Testis (tissue), 3 donors: Measurements from ENCODE around the gene CSRNP3. TPM values are rescaled to one million over a fixed set of nuclear protein-coding genes. Genes with fewer than 3 reads are reported as not detected.

Experiments used
- DNase-seq: peaks from one replicate; pipeline ENCODE4 v3.0.0-alpha.2; 2019
- H3K27ac ChIP-seq, 2 donors: fragments of 200-600 bp; sonication (generic); one replicate each; pipeline ENCODE4 v1.5.1; 2019
- H3K27me3 ChIP-seq: fragments of 200-600 bp; sonication (generic); one replicate; pipeline ENCODE4 v1.5.1; 2019
- H3K36me3 ChIP-seq: fragments of 200-600 bp; sonication (generic); one replicate; pipeline ENCODE4 v1.5.1; 2017; ENCODE audit warnings: low read depth; ENCODE audit errors: missing control alignments
- H3K4me1 ChIP-seq: fragments of 200-600 bp; sonication (generic); one replicate; pipeline ENCODE4 v1.5.1; 2019
- H3K4me3 ChIP-seq, 2 donors: fragments of 200-600 bp; sonication (generic); one replicate each; pipeline ENCODE4 v1.5.1; 2017 to 2019
- H3K9me3 ChIP-seq: fragments of 200-600 bp; sonication (generic); one replicate; pipeline ENCODE4 v1.5.1; 2017
- CTCF ChIP-seq, 3 experiments: fragments of 450-650 bp in 2 of 3; fragments of 200-600 bp in 1 of 3; sonication (generic) in 1 of 3; IDR thresholded peaks; one replicate each; pipeline ENCODE4 v1.5.1; 2016 to 2019; ENCODE audit warnings: antibody characterized with exemption in 3 of 3, mild to moderate bottlenecking in 2 of 3, moderate library complexity in 1 of 3
- POLR2A ChIP-seq: fragments of 450-650 bp; IDR thresholded peaks from one replicate; pipeline ENCODE4 v1.6.1; 2017; ENCODE audit warnings: antibody characterized with exemption, mild to moderate bottlenecking, moderate library complexity
- WGBS, 2 donors: methylation state at CpG; one replicate each; pipeline ENCODE4 v1.1.5; 2018; 5-methylcytosine and 5-hydroxymethylcytosine counted together
- intact Hi-C: fragments of 100-400 bp; cut with DNase I; formaldehyde crosslinking; loops from one replicate; pipeline ENCODE4 v1.15.1; 2023; ENCODE audit warnings: low total_unique reads
- polyA plus RNA-seq: library from polyadenylated mRNA; stranded (reverse); fragments of 350-450 nt; fragmentation: Illumina TruSeq; extraction: RNeasy Lipid Tissue Mini Kit (QIAGEN cat#74804); gene quantifications from one replicate; pipeline ENCODE4 v1.2.3, GENCODE V29; 2014; ENCODE audit warnings: low read depth, low replicate concordance; ENCODE audit not compliant: insufficient read depth
- total RNA-seq, 2 donors: library from RNA; depleted of rRNA; stranded (reverse); fragments of >200 nt; gene quantifications; one replicate each; pipeline ENCODE4 v1.2.3, GENCODE V29; 2016

The CSRNP3 gene
- total and polyA plus RNA-seq, 3 donors from 2014 or later = 3.0 to 6.1 (median 5.3) TPM

DNA sequence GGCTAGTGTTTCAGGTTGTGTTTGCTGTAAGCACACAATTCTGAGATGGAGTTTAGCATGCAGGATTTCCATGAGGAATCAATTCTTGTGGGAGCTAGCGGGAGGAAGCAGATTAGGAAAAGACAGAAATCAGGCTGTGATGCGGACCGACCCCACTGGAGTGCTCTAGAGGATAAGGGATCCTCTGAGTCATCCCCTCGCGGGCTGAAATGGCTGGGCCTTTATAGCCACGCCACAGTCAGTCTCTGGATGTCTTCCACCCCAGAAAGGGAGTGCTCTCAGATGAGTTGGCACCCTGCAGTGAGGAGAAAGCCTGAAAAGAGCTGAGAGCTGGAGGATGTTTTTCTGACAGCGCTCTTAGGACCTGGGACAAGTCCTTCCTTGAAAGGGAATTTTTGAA lies 222.1 kb downstream of the CSRNP3 start:
- H3K27me3 ChIP-seq = no peaks in the 10 kb centered on the region
- DNase-seq = no peak
- H3K9me3 ChIP-seq = no peaks in the 10 kb centered on the region
- H3K4me3 ChIP-seq = no peak overlapping the region
- intact Hi-C loops = no loop called here
- WGBS, 2 donors = 72 to 73% methylated on average over 7 of the region's 7 CpGs
- no peaks in the 10 kb centered on the region for H3K4me1 ChIP-seq
- TF ChIP-seq CTCF (IDR thresholded peaks at IDR 0.05) (no peak), POLR2A (no peak)
- no peak overlapping the region for H3K27ac ChIP-seq
- H3K36me3 ChIP-seq = no peaks in the 10 kb centered on the region

DNA sequence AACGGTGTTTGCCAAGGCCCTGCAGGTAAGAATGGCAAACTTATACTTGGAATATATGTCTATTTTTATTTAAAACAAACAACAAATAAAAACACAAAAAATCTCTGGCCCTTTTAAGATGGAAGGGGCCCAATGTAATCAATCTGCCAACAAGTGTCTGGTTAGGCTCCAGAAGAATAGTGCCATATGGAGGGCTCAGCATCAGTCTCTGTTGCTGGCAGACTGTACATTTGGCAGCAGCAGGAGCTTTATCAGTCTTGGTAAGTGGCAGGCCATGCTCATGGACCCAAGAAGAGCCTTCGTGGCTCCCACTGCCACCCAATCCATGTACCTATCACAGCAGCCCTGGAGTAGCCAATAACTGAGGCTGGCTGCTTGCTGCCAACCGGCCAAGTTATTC lies 223.4 kb downstream of the CSRNP3 start:
- TF ChIP-seq POLR2A (no peak), CTCF (IDR thresholded peaks at IDR 0.05) (no peak)
- Histone ChIP-seq H3K27ac (no peak overlapping the region), H3K4me3 (no peak overlapping the region), H3K36me3 (no peaks in the 10 kb centered on the region), H3K27me3 (no peaks in the 10 kb centered on the region), H3K9me3 (no peaks in the 10 kb centered on the region), H3K4me1 (no peaks in the 10 kb centered on the region)
- WGBS, 2 donors = 96 to 100% methylated on average over 3 of the region's 3 CpGs
- DNase-seq = no peak
- intact Hi-C loops = no loop called here

DNA sequence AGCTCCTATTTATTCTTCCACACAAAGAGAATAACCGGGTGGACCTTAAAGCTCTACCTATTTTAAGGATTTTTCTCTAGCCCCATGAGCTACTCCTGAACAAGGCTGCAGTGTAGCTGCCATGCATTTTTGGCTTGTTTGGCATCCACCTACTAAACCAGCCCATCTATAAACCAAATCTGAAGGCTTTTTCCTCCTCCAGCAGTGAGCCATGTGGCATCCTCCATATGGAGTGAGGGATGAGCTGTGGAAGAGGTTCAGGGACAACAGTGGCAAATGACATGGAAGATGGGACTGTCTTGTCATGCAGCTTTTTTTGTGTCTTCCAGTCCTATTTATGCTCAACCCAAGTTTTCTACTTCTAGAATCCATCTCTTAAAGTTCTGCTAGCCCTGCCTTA lies 224.3 kb downstream of the CSRNP3 start:
- intact Hi-C loops = no loop called here
- H3K9me3 ChIP-seq = no peaks in the 10 kb centered on the region
- WGBS, 2 donors = 91 to 100% methylated on average over 1 of the region's 1 CpG
- peaks cover 4% of the 10 kb centered on the region for H3K4me1 ChIP-seq
- no peaks in the 10 kb centered on the region for H3K27me3 ChIP-seq
- no peak for DNase-seq
- no peaks in the 10 kb centered on the region for H3K36me3 ChIP-seq
- no peak overlapping the region for H3K27ac ChIP-seq
- no peak overlapping the region for H3K4me3 ChIP-seq
- TF ChIP-seq POLR2A (no peak), CTCF (IDR thresholded peaks at IDR 0.05) (no peak)

DNA sequence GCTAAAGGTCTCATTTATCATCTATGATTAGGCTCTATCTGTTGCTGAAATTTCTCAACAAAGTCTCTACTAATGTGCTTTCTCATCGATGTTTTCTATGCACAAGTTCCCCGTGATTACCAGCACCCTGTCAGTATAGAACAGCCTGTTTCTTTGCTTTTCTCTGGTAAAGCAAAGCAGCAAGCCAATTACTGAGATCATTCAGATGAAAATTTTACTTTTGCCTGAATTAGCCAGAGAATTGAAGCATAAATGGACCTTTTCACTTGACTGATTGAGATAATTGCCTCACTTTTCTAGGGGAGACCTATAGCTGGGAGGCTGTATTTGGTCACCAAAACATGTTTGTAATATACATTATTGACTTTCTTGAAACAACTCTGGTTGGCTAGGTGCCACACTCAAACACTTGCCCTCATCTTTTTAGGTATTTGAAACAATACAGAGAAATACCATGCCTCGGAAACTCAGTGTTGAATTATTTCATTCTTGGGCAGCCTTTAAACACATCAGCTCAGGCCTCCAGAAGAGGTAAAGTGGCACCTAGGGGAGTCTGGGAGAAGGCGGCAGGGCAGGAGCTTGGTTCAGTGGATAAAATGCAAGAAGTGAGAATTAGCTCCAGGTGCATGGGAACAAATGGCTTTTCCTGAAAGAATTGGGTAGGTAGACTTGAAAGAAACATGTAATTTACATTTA lies 228.4 kb downstream of the CSRNP3 start:
- Histone ChIP-seq H3K4me1 (peaks cover 4% of the 10 kb centered on the region), H3K27me3 (no peaks in the 10 kb centered on the region), H3K4me3 (no peak overlapping the region), H3K36me3 (no peaks in the 10 kb centered on the region), H3K9me3 (no peaks in the 10 kb centered on the region), H3K27ac (no peak overlapping the region)
- TF ChIP-seq POLR2A (no peak), CTCF (IDR thresholded peaks at IDR 0.05) (no peak)
- WGBS, 2 donors = 90 to 92% methylated on average over 4 of the region's 4 CpGs
- no peak for DNase-seq
- intact Hi-C loops = no loop called here

DNA sequence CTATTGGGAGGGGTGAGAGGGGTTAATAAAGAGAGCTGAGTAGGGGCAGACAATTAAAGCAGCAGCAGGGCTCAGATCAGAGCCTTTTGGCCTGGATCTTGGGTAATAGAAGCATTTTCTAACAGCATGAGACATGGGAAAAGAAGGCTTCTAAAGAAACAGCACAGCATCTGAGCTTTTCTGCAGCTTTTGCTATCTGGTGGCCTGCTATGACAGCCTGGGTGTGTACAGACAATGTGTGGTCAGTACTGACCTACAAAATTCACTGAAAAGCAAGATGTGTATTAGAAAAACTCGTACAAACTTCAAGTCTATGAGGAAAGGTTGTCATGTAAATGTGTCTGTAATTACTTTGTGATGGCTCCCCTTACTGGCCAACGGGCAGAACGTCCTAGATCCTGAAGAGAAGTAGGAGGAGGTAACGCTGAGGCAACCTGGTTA lies 229.0 kb downstream of the CSRNP3 start:
- H3K4me3 ChIP-seq = no peak overlapping the region
- intact Hi-C loops = no loop called here
- H3K36me3 ChIP-seq = no peaks in the 10 kb centered on the region
- no peaks in the 10 kb centered on the region for H3K9me3 ChIP-seq
- peaks cover 4% of the 10 kb centered on the region for H3K4me1 ChIP-seq
- no peaks in the 10 kb centered on the region for H3K27me3 ChIP-seq
- H3K27ac ChIP-seq = no peak overlapping the region
- WGBS, 2 donors = 13 to 17% methylated on average over 4 of the region's 4 CpGs
- peak; percentile 64 for DNase-seq
- TF ChIP-seq POLR2A (no peak), CTCF (IDR thresholded peaks at IDR 0.05) (peak in 2 of 3 experiments; percentile 29 to 43)
